GM19035 (cell line): ENCODE results near the gene PKD1L1.

Experiments
- ATAC-seq: cut with Tn5 transposase; IDR thresholded peaks from one replicate; pipeline ENCODE4 v1.9.1; 2021; ENCODE audit not compliant: unreplicated experiment

Gene PKD1L1

GRCh38 chr7:47743965-47744591 is 204.2 kb downstream of the PKD1L1 start:
- ATAC-seq: no peak

GRCh38 chr7:47741984-47742383 is 206.3 kb downstream of the PKD1L1 start:
- no peak for ATAC-seq

DNA sequence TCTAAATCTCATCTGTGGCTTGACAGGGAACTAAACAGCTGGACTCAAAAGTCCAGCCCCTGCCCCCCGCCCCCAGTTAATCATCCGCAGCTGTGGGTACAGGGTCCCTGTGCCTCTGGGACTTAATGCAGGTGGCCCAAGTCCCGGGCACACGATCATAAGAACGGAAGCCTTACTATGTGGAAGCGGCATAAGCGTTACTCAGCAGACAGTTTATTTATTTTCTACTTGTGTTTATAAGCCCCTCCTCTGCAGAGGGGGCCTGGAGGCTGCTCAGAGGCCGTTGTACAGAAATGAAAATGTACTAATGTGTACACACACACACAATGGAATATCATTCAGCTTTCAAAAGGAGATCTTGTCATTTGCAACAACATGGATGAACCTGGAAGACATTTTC is 208.4 kb downstream of the PKD1L1 start:
- ATAC-seq: no peak

DNA sequence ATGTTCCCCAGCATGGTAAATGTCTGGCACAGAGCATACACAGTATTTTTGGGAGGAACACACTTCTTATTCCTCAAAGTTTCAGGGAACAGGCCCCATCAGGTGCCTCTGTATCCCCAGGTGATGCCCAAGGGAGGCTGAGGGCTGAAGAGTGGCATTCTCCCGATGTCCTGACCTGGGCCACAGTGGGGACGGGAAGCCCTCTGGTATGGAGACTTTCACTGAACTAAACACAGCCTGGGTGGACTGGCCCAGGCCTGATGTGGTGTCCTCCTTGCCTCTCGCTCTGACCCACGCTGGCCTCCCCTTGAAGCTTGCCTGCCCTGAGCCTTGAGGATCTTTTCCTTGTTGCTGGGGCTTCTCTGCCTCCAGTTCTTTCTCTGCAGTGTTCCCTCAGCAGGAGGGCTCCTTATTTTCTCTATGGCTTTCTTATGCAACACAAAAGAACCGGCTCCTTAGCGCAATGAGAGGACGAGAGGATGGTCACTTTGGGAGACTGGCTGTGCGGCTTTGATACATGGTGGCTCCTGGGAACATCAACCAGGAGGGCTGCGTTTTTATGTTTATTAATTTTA is 208.9 kb downstream of the PKD1L1 start:
- ATAC-seq: no peak

GRCh38 chr7:47738563-47739166 is 209.6 kb downstream of the PKD1L1 start:
- ATAC-seq: peak; percentile 96

GRCh38 chr7:47737601-47738000 is 210.7 kb downstream of the PKD1L1 start:
- no peak for ATAC-seq

- ATAC-seq: no peak
Measured at GRCh38 chr7:47735431-47736345, 212.6 kb downstream of the PKD1L1 start.

DNA sequence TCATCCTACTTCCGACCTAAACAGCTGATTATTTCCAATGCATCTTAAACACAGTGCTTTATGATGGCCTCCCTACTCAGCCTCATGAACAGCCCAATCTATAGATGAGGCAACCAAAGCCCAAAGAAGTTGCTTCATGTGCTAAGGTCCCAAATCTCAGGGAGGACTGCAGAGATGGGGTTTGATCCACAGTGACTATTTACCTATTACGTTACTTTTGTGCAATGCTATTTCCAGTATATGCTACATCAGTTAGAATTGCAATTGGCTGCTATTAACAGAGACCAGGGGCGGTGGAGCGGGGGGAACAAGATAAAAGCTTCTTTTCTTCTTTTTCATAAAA is 213.3 kb downstream of the PKD1L1 start:
- ATAC-seq: no peak

DNA sequence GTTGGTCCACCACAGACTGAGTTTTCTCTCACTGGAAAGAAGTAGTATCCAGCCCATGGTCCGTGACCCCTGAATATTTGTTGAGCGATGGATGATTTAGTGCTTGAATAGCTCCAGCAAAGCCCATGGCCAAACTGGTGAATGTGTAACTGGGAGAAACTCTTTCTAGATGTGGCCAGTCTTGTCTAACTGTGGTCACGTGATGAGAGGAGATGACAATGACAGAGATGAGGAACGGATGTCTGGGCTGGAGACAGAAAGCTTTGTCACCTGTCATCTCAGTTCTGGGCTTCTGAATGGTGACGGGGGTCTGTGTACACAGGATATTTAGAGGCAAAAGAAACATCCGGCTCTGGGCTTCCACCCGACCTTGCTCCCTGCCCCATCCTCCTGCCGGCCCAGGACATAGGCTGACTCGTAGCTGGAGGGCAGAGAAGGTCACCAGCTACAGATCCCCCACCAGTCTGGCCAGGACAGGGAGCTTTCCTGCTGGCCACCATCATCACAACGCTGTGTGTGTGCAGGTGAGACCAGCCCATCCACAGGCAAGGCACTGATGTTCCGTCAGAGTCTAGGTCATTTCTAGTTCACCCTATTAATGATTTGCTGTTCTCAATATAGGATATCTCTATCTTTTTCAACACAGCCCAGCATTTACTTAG is 213.8 kb downstream of the PKD1L1 start:
- no peak for ATAC-seq

- ATAC-seq: no peak
Measured at GRCh38 chr7:47730142-47730541, 218.1 kb downstream of the PKD1L1 start.

DNA sequence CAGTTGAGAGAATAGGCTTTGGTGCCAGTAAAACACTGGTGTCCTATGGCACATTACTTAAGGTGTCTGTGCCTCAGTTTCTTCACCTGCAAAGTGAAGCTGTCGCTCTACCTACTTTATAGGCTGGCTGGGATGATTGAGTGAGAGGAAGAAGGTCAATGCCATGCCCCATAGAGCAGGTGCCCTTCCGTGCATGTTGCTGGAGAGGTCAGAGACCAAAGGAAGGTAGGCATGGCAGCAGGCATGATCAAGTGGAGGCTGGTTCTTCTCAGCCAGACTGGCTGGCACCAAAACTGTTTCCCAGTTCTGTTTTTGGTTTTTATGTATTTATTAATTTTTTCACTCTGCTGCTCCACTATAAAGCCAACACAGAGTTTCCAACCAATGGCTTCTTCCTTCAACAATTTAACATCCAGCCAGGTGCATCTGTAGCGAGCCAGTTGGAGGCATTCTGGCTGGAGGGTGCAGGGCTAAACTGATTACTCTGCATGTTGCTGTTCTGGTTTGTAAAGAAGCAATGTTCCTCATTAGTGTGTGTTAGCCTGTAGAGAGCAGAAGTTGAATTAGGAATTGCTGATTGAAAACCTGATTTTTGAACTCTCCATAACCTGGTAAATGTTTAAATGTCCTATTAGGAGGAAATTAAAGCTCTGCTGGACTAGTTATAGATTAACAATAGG is 222.1 kb downstream of the PKD1L1 start:
- no peak for ATAC-seq

DNA sequence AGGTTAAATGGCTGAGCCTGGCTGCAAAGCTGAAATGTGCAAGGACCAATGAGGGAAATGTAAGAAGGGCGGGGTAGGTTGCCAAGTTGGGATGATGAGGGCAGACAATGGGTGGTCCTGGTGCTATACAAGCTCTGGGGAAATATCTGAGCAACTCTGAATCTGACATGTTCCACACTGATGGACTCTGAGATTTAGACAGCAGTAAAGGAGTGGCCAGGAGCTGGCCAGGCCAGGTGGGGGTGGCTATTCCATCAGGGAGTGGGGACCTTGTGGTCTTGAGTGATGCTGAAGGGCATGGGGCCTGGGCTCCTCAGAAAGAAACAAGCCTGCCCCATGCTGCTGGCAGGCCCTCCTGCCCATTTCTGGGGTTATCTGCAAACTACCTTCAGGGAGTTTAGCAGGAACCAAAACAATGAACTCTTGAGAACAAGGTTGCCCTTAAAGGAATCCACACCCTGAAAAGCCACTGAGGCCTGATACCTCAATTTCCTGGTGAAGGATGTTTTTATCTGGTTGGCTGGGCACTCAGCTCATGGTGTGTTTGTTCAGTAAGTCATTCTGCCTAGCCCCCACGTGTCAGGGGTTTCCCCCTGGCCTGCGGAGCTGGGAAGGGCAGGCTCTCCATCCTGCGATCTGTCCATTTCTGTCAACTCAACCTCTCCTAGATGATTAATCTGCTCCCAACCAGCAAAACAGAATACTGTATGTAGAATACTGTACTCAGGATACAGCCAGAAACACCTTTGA is 223.1 kb downstream of the PKD1L1 start:
- ATAC-seq: no peak
